Mesothelial cell of epicardium (in vitro differentiated cells): ENCODE measurements around the gene SNED1. TPM values are rescaled to one million over a fixed set of nuclear protein-coding genes. Genes with fewer than 3 reads are reported as not detected.

Experiments
- DNase-seq, 2 experiments: peaks; one replicate each; pipeline ENCODE4 v3.0.0; 2021; ENCODE audit warnings: low spot score in 2 of 2; ENCODE audit not compliant: unreplicated experiment in 2 of 2
- H3K27ac Mint-ChIP-seq: 2 replicates; pipeline ENCODE4 v1.8.0; 2021; ENCODE audit warnings: mixed read lengths
- H3K27me3 Mint-ChIP-seq: 2 replicates; pipeline ENCODE4 v1.8.0; 2021; ENCODE audit warnings: low read depth, mixed read lengths
- H3K36me3 Mint-ChIP-seq: 2 replicates; pipeline ENCODE4 v1.8.0; 2021; ENCODE audit warnings: mixed read lengths
- H3K4me1 Mint-ChIP-seq: 2 replicates; pipeline ENCODE4 v1.8.0; 2021; ENCODE audit warnings: mixed read lengths
- H3K4me3 Mint-ChIP-seq: 2 replicates; pipeline ENCODE4 v1.8.0; 2021; ENCODE audit warnings: mild to moderate bottlenecking, moderate library complexity, mixed read lengths
- H3K9me3 Mint-ChIP-seq: 2 replicates; pipeline ENCODE4 v1.8.0; 2021; ENCODE audit warnings: mixed read lengths
- total RNA-seq: library from RNA; stranded (reverse); gene quantifications from 3 replicates; pipeline ENCODE4 v1.2.1, GENCODE V29; 2021
- TF ChIP-seq, protein P1 (sequence below): fragments of 200-600 bp; sonication (generic); IDR thresholded peaks from one replicate; pipeline ENCODE4 v1.5.0; 2021; ENCODE audit warnings: antibody characterized with exemption; ENCODE audit not compliant: unreplicated experiment

The SNED1 gene
- total RNA-seq, 1 donor from 2014 or later = 9.4 TPM

DNA sequence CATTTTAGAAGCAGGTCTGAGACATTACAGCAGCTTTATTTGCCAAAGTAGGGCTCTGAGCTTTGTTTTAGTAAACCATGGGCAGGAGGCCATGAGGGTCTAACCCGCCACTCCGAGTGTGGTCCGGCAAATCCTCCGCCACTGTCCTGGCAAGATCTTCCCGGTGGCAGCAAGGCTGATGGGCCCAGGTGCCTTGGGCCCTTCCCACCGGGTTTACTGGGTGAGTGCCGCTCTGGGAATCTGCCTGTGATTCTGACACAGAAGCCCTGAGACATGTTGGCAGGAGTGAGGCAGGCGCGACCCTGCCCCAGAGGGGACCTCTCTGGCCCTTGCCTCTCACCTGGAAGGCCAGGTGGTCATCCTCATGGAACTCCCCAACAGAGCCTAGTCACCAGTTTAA, 73.7 kb downstream of the SNED1 start:
- Mint-ChIP-seq H3K9me3 (no peaks in the 10 kb centered on the region), H3K36me3 (no peaks in the 10 kb centered on the region), H3K4me1 (no peaks in the 10 kb centered on the region), H3K27me3 (peaks cover 3% of the 10 kb centered on the region), H3K27ac (no peak overlapping the region), H3K4me3 (no peak overlapping the region)
- DNase-seq = no peak
- TF ChIP-seq, protein P1, sequence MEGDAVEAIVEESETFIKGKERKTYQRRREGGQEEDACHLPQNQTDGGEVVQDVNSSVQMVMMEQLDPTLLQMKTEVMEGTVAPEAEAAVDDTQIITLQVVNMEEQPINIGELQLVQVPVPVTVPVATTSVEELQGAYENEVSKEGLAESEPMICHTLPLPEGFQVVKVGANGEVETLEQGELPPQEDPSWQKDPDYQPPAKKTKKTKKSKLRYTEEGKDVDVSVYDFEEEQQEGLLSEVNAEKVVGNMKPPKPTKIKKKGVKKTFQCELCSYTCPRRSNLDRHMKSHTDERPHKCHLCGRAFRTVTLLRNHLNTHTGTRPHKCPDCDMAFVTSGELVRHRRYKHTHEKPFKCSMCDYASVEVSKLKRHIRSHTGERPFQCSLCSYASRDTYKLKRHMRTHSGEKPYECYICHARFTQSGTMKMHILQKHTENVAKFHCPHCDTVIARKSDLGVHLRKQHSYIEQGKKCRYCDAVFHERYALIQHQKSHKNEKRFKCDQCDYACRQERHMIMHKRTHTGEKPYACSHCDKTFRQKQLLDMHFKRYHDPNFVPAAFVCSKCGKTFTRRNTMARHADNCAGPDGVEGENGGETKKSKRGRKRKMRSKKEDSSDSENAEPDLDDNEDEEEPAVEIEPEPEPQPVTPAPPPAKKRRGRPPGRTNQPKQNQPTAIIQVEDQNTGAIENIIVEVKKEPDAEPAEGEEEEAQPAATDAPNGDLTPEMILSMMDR = no peak

GRCh38 chr2:241072553-241073165, 74.2 kb downstream of the SNED1 start:
- TF ChIP-seq, protein P1 = no peak
- H3K27me3 Mint-ChIP-seq = peaks cover 3% of the 10 kb centered on the region
- H3K4me3 Mint-ChIP-seq = no peak overlapping the region
- H3K27ac Mint-ChIP-seq = no peak overlapping the region
- H3K4me1 Mint-ChIP-seq = no peaks in the 10 kb centered on the region
- H3K36me3 Mint-ChIP-seq = no peaks in the 10 kb centered on the region
- no peak for DNase-seq
- H3K9me3 Mint-ChIP-seq = no peaks in the 10 kb centered on the region

- no peak for DNase-seq
- no peaks in the 10 kb centered on the region for H3K36me3 Mint-ChIP-seq
- H3K27ac Mint-ChIP-seq = no peak overlapping the region
- TF ChIP-seq, protein P1 = no peak
- no peak overlapping the region for H3K4me3 Mint-ChIP-seq
- H3K9me3 Mint-ChIP-seq = no peaks in the 10 kb centered on the region
- no peaks in the 10 kb centered on the region for H3K4me1 Mint-ChIP-seq
- H3K27me3 Mint-ChIP-seq = peaks cover 3% of the 10 kb centered on the region
Measured at GRCh38 chr2:241073166-241074064, 75.0 kb downstream of the SNED1 start.

DNA sequence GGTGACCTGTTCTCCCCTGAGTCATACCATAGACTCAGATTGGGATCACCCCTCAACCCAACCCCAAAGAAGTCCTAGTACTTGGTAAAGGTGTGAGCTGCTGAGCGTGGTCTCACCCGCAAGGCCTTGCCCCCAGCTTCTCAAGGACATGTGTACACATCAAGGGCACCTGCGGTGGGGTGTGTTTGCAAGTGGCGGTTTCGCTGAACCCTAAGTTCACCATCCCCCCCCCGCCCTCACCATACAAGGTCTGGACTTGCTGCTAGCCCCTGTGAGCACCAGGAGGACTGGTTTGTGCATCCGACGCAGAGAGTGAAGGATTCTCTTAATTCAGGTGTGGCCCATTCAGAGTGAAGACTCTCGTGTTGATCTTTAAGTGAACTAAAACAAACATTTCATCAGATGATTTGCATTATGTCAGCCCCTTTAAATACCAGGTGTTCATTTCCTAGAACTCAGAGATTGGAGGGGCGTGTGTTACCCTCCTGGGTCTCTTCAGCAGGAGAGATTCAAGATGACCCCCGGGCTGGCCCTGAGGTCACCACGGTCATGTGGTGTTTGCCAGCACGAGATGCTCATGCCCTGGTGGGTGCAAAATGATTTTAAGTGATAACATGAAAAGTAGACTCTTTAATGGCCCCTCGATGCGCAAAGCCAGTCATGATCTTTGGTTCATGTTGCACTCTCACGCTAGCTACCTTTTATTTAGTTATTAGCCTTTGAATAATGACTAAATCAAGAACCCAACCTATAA, 75.8 kb downstream of the SNED1 start:
- Mint-ChIP-seq H3K4me1 (no peaks in the 10 kb centered on the region), H3K27ac (no peak overlapping the region), H3K4me3 (no peak overlapping the region), H3K36me3 (no peaks in the 10 kb centered on the region), H3K27me3 (peaks cover 3% of the 10 kb centered on the region), H3K9me3 (no peaks in the 10 kb centered on the region)
- TF ChIP-seq, protein P1 = no peak
- no peak for DNase-seq

GRCh38 chr2:241074901-241075540, 76.6 kb downstream of the SNED1 start:
- Mint-ChIP-seq H3K27ac (no peak overlapping the region), H3K27me3 (peaks cover 3% of the 10 kb centered on the region), H3K4me3 (no peak overlapping the region), H3K9me3 (no peaks in the 10 kb centered on the region), H3K4me1 (no peaks in the 10 kb centered on the region), H3K36me3 (no peaks in the 10 kb centered on the region)
- no peak for DNase-seq
- TF ChIP-seq, protein P1 = no peak
